Activated CD8-positive, alpha-beta memory T cell treated with anti-CD3 and anti-CD28 coated beads, Interleukin-2, amount 50 U/mL, for 1 hour (primary cell): Measurements from ENCODE around the gene MPV17L2.
"Not testable (repeated sequence)": the region's sequence is repeated elsewhere in the genome, so short reads cannot be mapped to it uniquely, and the experiment has no call there.

Source experiments
- DNase-seq: peaks from one replicate; pipeline ENCODE4 v3.0.0-alpha.2; 2020; ENCODE audit errors: extremely low read depth

MPV17L2 gene

DNA sequence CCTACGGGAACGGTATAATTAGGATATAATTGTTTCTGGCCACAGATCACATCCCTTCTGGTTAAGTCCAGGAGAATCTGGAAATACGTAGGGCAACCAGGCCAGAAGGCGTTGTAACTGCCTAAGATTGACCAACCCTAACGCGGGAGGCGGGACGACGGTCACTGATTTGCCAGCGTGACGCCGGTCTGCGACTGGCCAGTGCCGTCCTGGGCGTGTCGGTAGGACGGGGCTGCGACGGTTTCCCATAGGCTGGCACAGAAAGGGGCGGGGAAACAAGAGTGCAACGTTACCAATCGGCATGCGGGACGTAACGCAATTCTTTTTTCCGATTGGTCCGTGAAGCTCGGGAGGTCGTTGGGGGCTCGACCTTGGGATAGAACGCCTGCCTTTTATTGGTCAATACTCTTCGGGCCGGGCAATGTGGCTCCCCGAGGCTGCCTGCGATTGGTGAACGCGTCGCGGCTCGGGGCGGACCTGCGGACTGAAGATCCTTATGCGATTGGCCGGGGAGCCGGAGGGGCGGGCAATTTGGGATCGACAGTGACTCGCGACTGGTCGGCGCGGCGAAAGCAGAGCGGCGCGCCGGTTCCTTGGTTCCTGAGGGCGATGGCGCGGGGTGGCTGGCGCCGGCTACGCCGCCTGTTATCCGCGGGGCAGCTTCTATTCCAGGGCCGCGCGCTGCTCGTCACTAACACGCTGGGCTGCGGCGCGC is at the start of gene MPV17L2:
Gene MPV17L2, plus strand, starts transcription at position 546 of the 715 bp plus-strand sequence. Its CDS starts 64 bp downstream, at position 610.
- peak; percentile 98 for DNase-seq

DNA sequence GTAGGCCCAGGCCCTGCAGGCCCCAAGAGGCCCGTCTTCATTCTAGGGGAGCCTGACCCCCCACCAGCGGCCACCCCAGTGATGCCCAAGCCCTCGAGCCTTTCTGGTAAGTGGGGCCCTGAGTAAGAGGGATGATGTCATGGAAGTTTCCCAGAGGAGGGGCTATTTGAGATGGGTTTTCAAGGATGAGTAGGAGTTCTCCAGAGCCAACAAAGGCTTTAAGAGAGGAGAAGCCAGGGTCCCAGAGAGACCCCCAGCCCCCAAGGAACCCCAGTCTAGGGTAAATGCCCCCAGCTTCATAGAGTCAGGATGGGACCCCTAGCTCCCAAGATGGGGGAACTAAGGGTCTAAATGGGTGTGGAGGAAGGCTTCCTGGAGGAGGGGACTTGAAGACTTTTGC is 49.1 kb upstream of the MPV17L2 start:
- DNase-seq = no peak

DNA sequence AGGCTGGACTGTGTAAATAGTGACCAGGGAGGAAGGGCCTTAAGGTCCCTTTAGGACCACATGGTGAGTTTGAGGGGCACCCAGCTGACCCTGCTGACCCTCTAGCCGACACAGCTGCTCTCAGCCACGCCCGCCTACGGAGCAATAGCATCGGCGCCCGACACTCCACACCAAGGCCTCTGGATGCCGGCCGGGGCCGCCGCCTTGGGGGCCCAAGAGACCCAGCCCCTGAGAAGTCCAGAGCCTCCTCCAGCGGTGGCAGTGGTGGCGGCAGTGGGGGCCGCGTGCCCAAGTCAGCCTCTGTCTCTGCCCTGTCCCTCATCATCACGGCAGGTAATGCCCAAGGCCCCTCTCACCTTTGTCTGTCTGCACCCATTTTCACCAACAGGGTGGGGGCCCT is 48.7 kb upstream of the MPV17L2 start:
- no peak for DNase-seq

DNA sequence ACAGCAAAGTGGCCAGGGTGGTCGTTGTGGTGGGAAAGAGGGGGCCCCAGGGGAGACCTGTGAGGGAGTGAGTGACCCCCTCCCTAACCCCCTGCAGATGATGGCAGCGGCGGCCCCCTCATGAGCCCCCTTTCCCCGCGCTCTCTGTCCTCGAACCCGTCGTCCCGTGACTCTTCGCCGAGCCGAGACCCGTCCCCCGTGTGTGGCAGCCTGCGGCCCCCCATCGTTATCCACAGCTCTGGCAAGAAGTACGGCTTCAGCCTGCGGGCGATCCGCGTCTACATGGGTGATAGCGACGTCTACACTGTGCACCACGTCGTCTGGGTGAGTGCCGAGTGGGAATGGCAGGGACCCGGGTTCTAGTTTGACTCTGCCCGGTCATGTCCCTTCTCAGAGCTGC is 48.1 kb upstream of the MPV17L2 start:
- no peak for DNase-seq

DNA sequence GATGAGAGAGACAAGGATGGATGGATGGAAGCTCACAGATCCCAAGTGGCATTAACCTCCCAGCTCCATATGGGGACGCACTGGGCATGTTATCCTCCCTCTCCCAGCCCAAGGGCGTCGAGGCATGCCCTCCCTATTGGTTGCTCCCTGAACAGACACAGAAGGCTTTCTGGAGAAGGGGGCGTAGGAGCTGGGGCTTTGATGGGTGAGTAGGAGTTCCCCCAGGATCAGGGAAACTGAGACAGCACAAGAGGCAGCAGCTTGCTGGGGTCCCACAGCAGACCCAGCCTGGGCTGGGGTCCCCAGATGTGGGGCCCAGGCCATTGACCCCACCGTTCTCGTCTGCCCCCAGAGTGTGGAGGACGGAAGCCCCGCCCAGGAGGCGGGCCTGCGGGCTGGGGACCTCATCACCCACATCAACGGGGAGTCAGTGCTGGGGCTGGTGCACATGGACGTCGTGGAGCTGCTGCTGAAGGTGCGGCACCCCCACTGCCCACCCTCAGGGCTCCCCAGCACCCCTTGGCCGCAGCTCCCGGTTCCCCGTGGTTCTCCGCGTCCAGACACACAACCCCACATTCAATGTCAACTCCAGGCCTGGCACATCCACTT is 47.5 kb upstream of the MPV17L2 start:
- DNase-seq = no peak

DNA sequence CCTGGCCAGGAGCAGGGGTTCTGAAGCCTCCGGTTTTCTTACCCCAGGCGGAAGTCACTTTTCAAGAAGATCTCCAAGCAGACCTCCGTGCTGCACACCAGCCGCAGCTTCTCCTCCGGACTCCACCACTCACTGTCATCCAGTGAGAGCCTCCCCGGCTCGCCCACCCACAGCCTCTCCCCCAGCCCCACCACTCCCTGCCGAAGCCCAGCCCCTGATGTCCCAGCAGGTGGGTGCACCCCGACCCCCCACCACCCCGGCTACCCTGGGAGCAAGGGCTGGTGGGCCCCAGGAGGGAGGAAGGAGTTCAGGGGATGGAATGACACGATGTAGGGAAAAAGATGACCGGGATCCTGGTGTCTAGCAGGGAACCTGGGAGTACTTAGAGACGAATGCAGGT is 45.6 kb upstream of the MPV17L2 start:
- no peak for DNase-seq

DNA sequence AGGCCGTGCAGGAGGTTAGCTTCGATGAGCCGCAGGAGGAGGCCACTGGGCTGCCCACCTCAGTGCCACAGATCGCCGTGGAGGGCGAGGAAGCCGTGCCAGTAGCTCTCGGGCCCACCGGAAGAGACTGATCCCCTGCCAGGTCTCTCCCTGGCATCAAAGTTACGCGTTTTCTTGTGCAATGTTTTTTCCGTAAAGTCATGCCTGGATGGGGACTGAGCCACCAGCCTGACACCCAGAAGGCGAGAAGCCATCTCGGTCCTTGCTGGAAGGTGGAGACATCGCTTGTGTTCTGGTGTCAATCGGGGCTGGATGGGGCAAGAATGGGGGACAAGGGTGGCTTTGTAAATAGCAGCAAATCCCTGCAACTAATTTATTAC is 43.4 kb upstream of the MPV17L2 start:
- DNase-seq = no peak

DNA sequence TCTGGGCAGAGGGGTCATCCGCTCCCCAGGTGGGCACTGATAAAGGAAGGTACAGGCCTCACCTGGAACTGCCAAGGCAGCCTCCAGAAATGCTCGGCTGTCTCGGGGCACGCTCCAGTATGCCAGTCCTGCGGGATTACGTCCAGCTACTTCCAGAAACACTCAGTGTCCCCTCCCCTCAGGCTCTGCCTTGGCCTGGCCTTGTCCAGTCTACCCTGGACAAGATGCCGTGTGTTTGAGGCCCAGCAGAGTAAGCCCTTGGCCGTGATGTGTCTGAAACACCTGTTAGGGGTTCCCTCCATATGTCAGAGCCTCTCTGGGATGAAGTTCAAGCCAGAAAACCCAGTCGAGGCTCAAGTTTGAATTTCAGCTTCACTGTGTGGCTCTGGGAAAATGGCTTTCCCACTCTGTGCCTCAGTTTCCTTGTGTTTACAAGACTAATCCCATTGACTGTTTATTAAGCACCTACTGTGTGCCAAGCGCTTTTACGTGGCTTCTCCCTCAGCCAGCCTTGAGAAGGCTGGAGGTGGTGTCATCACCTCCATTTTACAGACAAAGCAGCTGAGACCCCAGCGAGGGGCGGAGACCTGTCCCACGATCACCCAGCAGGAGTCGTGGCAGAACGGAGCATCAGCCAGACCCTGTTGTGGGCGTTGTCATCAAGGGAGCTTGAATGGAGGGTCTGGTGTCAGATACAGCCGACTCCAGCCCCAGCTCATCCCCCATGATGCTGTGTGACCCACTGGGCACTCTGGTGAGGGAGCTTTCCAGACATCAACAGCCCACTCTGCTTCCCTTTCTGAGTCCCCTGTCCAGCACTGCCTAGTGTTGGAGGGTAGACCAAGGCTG is 42.0 kb upstream of the MPV17L2 start:
- DNase-seq = no peak

DNA sequence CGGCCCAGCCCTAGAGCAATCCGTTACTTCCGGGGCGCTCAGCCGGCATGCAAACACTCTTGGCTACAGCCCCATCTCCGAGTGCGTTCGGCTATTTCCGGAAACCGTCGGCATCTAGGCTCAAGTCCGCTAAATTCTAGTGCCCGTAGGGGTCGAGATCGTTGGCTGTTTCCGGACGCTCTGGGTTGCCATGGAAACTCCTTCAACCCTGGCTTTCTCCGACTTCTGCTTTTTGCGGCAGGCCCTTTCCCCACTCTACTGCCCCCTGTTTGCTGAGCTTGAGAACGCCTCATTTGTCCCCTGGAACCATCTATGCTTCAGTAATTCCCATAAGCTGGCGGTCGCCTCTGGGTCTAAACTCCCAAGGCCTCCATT is 40.6 kb upstream of the MPV17L2 start:
- peak; percentile 90 for DNase-seq

DNA sequence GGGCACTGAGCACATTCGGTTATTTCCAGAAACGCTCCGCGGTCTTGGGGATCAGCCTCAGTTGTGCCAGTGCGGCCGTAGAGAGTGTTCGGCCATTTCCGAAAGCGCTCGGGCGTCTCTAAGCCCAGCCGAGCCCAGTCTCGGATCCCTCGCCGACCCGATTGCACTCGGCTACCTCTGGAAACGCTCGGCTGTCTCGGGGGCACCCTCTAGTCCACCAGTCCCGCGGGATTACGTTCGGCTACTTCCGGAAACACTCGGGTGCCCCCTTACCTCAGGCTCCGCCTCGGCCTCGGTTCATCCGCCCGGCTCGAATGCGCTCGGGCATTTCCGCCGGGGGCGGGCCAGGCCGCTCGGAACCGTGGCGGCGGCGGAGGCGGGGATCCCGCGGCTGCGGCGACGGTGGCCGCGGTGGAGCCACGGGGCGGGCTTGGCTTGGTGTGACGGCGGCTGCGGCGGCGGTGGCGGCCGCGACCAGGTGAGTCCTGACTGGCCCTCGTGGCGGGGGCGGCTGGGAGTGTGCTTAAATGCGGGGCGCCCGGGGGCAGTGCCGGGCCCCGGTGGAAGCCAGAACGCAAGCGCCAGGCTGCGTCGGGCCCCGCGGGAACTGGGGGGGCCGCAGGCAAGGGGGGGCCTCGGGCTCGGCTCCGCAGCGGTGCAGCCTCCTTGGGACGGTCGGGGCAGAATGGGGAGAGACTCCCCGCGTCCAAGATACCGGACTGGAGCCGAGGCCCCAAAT is 40.0 kb upstream of the MPV17L2 start, which contains the start of gene PIK3R2:
Gene PIK3R2, plus strand, starts transcription at position 347 of the 739 bp plus-strand sequence. CDS start 2,717 bp downstream, outside the sequence.
- DNase-seq = peak; percentile 98

DNA sequence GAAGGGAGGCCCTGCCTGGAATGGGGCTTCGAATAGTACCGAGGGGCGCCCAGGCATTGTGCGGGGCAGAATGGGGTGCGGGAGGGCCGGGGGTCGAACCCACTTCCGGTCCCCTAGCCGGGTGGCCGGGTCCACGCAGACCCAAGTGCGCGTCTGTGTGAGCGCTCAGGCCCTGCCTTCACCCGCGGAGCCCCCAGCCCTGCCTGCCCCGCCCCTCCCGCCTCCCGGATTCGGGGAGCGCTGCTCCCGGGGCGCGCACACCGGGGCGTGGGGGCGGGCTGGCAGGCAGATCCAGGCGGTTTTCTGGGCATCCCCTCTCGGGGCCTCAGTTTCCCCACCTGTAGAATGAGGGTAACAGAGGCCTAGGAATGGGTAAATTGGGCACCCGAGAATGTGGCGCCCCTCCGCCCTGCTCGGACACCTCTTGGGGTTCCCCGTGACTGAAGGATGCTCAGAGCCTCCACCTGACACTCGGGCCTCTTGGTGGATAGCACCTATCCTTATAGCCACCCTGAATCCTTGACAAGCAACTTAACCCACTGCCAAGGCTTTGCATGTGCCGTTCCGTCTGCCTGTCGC is 39.4 kb upstream of the MPV17L2 start:
- DNase-seq = no peak

DNA sequence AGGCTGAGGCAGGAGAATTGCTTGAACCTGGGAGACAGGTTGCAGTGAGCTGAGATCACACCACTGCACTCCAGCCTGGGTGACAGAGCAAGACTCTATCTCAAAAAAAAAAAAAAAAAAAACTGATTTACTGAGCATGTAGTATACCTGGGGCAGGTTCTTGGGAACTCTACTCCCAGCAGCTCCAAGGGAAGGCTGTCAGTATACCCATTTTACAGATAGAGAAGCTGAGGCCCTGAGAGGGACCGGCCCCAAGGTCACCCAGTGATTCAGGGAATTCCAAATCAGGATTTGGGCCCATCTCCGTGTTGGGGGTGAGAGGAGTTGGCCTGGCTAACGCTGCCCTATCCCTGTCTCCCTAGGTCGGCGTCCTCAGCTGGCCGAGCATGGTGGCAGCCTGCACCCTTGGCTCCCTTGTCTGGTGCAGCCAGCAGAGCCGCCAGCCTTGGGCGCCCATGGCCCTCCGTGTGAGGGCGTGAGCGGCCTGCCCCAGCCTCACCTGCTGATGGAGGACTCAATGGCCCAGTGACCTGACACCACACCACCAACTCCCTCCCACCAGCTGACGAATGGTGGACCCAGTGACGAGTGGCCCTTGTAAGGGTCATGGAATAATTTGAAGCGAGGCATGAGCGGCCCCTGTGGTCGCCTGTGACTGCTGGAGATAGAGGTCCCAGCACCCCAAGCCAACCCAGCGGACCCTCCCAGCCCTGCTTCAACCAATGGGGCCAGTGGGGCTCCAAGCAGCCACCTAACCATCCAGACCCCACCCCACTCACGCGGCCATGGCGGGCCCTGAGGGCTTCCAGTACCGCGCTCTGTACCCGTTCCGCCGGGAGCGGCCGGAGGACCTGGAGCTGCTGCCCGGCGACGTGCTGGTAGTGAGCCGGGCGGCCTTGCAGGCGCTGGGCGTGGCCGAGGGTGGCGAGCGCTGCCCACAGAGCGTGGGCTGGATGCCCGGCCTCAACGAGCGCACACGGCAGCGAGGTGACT is 37.6 kb upstream of the MPV17L2 start:
- DNase-seq = no peak

DNA sequence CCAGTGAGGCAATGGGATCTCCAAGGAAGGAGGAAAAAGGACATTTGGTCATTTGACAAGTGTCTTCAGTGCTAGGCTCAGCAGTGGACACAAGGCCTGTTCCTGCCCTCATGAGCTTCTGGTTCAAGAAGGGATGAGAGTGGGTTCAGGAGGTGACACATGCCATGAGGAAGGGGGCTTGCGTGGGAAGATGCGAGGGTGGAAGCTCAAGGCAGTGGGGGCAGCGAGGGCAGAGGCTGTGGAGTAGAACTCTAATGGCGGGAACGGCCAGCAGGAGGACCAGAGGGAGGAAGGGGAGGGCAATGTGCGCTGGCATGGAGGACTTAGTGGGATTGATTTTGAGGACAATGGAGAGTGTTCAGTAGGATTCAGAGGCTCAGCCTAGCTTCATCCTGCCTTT is 36.8 kb upstream of the MPV17L2 start:
- no peak for DNase-seq

DNA sequence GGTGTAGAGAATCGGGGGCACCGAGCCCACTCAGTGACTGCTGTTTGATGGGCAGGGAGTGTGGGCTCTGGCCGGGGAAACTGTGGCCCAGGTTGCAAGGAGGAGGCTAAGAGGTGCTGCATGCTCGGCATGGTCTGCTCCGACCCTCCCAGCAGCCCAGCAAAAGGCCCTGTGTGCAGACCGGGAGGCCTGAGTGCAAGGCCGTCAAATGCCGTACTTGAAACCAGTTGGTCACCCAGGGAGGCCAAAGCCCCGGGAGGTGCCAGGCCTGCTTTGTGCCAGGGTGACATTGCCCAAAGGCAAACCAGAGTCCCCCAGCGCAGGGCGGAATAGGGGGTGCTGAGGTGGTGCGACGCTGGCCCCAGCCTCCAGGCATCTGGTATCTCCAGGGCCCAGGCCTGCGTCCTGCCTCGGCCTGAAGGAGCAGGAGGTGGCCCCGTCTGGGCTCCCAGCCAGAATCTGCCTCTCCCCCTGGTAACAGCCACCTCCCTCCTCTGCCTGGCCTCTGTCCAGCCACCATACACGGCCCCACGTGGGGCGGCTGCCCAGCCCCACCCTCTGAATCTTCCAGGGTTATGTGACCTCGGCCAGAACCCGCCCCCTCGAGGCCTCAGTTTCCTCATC is 36.1 kb upstream of the MPV17L2 start:
- no peak for DNase-seq

DNA sequence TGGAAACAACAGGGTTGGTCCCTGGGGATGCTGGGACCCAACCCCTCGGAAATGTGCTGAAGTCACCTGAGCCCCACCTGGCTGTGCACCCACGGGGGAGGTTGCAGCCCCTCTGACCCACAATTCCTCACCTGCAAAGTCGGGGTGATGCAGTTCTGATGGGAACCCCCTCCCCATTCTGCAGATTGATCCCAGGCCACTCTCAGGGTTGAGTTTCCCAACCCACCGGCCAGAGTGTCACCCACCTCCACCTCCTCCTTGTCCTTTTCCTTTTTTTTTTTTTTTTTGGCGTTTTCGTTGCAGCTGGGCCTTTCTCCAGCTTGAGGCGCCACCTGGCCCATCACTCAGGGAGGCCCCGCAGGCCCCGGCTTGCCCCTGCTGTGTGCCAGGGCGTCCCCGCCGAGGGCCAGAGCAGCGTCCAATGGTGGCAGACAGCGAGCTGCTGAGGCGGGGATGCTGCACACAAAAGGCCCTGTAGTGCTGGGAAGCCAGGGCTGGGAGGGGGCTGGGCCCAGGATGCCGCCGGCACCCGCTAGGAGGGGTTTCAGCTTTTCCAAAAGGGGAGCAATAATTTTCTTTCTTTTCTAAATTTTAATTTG is 35.5 kb upstream of the MPV17L2 start:
- no peak for DNase-seq

DNA sequence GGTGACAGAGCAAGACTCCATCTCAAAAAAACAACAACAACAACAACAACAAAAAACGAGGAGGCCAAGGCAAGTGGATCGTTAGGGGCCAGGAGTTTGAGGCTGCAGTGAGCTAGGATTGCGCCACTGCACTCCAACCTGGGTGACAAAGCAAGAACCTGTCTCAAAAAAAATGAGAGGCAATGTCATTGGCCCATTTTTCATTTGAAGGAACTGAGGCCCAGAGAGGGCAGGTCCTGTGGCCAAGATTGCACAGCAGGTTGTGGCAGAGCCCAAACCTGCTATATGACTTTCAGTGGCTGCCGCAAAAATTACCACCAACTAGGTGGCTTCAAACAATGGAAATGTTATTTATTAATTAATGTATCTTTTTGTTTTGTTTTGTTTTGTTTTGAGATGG is 34.6 kb upstream of the MPV17L2 start:
- no peak for DNase-seq

DNA sequence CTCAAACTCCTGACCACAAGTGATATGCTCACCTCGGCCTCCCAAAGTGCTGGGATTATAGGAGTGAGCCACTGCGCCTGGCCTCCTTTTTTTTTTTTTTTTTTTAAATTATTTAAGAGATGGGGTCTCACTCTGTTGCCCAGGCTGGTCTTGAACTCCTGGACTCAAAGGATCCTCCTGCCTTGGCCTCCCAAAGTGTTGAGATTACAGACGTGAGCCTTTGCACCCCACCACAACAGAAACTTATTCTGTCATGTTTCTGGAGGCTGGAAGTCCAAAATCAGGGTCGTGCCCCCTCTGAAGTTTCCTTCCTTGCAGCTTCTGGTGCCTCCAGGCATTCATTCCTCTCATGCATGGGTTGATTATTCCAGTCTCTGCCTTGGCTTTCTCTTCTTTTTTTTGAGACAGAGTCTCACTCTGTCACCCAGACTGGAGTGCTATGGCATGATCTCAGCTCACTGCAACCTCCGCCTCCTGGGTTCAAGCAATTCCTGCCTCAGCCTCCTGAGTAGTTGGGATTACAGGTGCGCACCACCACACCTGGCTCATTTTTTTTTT is 33.9 kb upstream of the MPV17L2 start:
- DNase-seq = not testable (repeated sequence)

DNA sequence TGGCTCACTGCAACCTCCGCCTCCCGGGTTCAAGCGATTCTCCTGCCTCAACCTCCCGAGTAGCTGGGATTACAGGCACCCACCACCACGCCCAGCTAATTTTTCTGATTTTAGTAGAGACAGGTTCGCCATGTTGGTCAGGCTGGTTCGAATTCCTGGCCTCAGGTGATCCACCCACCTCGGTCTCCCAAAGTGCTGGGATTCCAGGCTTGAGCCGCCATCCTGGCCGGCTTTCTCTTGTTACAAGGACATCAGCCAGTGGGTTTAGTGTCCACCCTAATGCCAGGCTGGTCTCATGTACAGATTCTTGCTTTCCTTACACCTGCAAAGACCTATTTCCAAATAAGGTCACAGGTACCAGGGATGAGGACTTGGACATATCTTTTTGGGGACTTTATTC is 33.2 kb upstream of the MPV17L2 start:
- no peak for DNase-seq

DNA sequence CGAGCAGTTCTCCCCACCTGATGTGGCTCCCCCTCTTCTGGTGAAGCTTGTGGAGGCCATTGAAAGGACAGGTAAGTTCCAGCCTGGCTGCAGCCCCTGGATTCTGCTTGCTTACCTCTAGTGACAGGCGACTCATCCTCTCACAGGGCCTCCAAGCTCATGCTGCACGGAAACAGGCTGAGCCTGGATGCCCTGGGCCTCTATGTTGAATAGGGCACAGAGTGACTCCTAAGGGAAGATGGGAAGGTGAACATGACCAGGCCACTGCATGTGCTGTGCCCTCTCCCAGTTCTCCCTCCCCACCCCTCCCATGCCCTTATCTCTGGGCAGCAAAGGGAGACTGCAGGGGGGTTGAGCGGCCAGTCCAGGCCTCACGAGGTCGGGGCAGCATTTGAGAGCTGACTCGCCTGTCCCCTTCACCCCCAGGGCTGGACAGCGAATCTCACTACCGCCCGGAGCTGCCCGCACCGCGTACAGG is 32.5 kb upstream of the MPV17L2 start:
- no peak for DNase-seq
